GM12878 (cell line): ENCODE data around the gene CORO7. TPM values are rescaled to one million over a fixed set of nuclear protein-coding genes. Genes with fewer than 3 reads are reported as not detected.

ENCODE experiments used
- ATAC-seq: fragments of 200-7000 bp; cut with Tn5 transposase; 3 replicates; pipeline ENCODE4 v1.9.1; 2020; ENCODE audit warnings: mild to moderate bottlenecking, moderate library complexity
- BruUV-seq: library from RNA; stranded (reverse); fragments of 400-500 nt; replicated peaks from 2 replicates; lab custom pipeline; 2021; lab: Mats Ljungman, UMichigan
- CTCF ChIA-PET: fragments of 300-600 bp; sonication (Branson Sonifier 250); formaldehyde crosslinking; extraction: SDS; loops from one replicate; lab custom pipeline; 2021; ENCODE audit warnings: inconsistent platforms; lab: Yijun Ruan, JAX
- POLR2A ChIA-PET: fragments of 350-600 bp; formaldehyde crosslinking; extraction: SDS; loops from one replicate; lab custom pipeline; 2021; ENCODE audit warnings: inconsistent platforms; lab: Charles Lee
- RAD21 ChIA-PET: fragments of 300-600 bp; sonication (Branson Sonifier 250); formaldehyde crosslinking; loops from one replicate; lab custom pipeline; 2023; ENCODE audit warnings: antibody characterized with exemption; ENCODE audit not compliant: unreplicated experiment; lab: Charles Lee
- SMC1A ChIA-PET: fragments of 300-600 bp; sonication (Branson Sonifier 250); formaldehyde crosslinking; loops from one replicate; lab custom pipeline; 2023; ENCODE audit not compliant: unreplicated experiment, uncharacterized antibody; lab: Charles Lee
- DNase-seq: peaks from one replicate; pipeline ENCODE4 v3.0.0-alpha.2; 2011; ENCODE audit warnings: low read depth, low spot score
- FAIRE-seq: peaks from 3 replicates; lab custom pipeline; 2011; peaks lifted over from hg19 to GRCh38; lab: Jason Lieb, UNC
- H2AFZ ChIP-seq: 2 replicates; pipeline ENCODE4 v1.6.0; 2011; ENCODE audit warnings: low read depth, low read length, control low read depth; ENCODE audit not compliant: control insufficient read depth
- H3K27ac ChIP-seq: 2 replicates; pipeline ENCODE4 v1.5.1; 2011; ENCODE audit warnings: control low read depth; ENCODE audit not compliant: control insufficient read depth, insufficient read depth
- H3K27me3 ChIP-seq, 2 experiments: replicated peaks in 1 of 2; 2 replicates each; pipeline versions ENCODE4 v1.6.0 to v1.6.1; 2011; ENCODE audit warnings: low read length in 1 of 2; ENCODE audit not compliant: control insufficient read depth in 2 of 2, insufficient read depth in 2 of 2
- H3K36me3 ChIP-seq, 2 experiments: 2 replicates each; pipeline ENCODE4 v1.5.1; 2011; ENCODE audit warnings: low read length in 1 of 2; ENCODE audit not compliant: control insufficient read depth in 2 of 2, insufficient read depth in 2 of 2
- H3K4me1 ChIP-seq: 2 replicates; pipeline ENCODE4 v1.6.1; 2011; ENCODE audit warnings: mild to moderate bottlenecking, low read length, moderate library complexity, mixed read lengths; ENCODE audit not compliant: control insufficient read depth, insufficient read depth
- H3K4me2 ChIP-seq: 2 replicates; pipeline ENCODE4 v1.6.0; 2011; ENCODE audit warnings: control low read depth; ENCODE audit not compliant: control insufficient read depth, insufficient read depth
- H3K4me3 ChIP-seq: fragments of 200-600 bp; sonication (generic); 2 replicates; pipeline ENCODE4 v1.5.1; 2016
- H3K79me2 ChIP-seq: 2 replicates; pipeline ENCODE4 v1.6.0; 2011; ENCODE audit warnings: low read length; ENCODE audit not compliant: control insufficient read depth, insufficient read depth
- H3K9ac ChIP-seq: 2 replicates; pipeline ENCODE4 v1.8.0; 2011; ENCODE audit warnings: low read length, control low read depth, mixed read lengths; ENCODE audit not compliant: control insufficient read depth, insufficient read depth
- H3K9me3 ChIP-seq: replicated peaks from 3 replicates; pipeline ENCODE4 v1.5.1; 2011; ENCODE audit warnings: mild to moderate bottlenecking, low read length; ENCODE audit not compliant: control insufficient read depth, insufficient read depth
- H4K20me1 ChIP-seq: 2 replicates; pipeline ENCODE4 v1.6.0; 2011; ENCODE audit not compliant: control insufficient read depth, insufficient read depth
- EGR1 ChIP-seq, 2 experiments: IDR thresholded peaks; 1 replicate in 1 of 2; 2 replicates in 1 of 2; pipeline ENCODE4 v1.6.1; 2011 to 2012; ENCODE audit warnings: low read depth in 2 of 2, low read length in 2 of 2, borderline replicate concordance in 1 of 2, mild to moderate bottlenecking in 1 of 2, moderate library complexity in 1 of 2
- IKZF1 ChIP-seq: fragments of 450-650 bp; conservative IDR thresholded peaks from 2 replicates; pipeline ENCODE4 v1.6.1; 2017; ENCODE audit warnings: antibody characterized with exemption, mild to moderate bottlenecking
- MEF2B ChIP-seq: fragments of 450-650 bp; IDR thresholded peaks from 2 replicates; pipeline ENCODE4 v1.6.1; 2018; ENCODE audit warnings: mild to moderate bottlenecking, moderate library complexity; ENCODE audit not compliant: partially characterized antibody, poor library complexity, severe bottlenecking
- SIN3A ChIP-seq: IDR thresholded peaks from 2 replicates; pipeline ENCODE4 v1.6.1; 2012; ENCODE audit warnings: low read depth, low read length, improper control_type of control experiment
- YY1 ChIP-seq: IDR thresholded peaks from 2 replicates; pipeline ENCODE4 v1.6.1; 2011; ENCODE audit warnings: low read depth, mild to moderate bottlenecking, low read length
- WGBS: methylation state at CpG from one replicate; pipeline ENCODE4 v1.1.6; 2016; ENCODE audit warnings: low lambda C conversion rate; ENCODE audit not compliant: insufficient replicate concordance, insufficient coverage; ENCODE audit errors: missing lambda C conversion rate; 5-methylcytosine and 5-hydroxymethylcytosine counted together
- in situ Hi-C: fragments of 300-500 bp; cut with MboI; formaldehyde crosslinking; loops from 9 replicates; pipeline ENCODE4 v1.14.3; 2018; ENCODE audit warnings: mixed read lengths
- intact Hi-C: fragments of 100-400 bp; cut with micrococcal nuclease; formaldehyde crosslinking; loops from one replicate; pipeline ENCODE4 v1.14.2; 2022; ENCODE audit not compliant: unreplicated experiment
- polyA plus RNA-seq, 11 experiments: library from polyadenylated mRNA; depleted of rRNA in 4 of 11; unstranded in 6 of 11; stranded (reverse) in 5 of 11; fragments of >200 nt; fragmentation: Nextera tagmentation in 4 of 11; fragmentation: Illumina TruSeq in 1 of 11; extraction: Ambion mirVana in 4 of 11; extraction: Trizol in 1 of 11; gene quantifications; 1 replicate in 1 of 11; 2 replicates in 10 of 11; pipeline versions ENCODE4 v1.2.1 to v1.2.3, GENCODE V29; 2011 to 2016; ENCODE audit warnings: inconsistent platforms in 2 of 11, missing spikeins in 2 of 11, low read depth in 1 of 11
- total RNA-seq, 4 experiments: library from RNA; depleted of rRNA in 3 of 4; stranded (reverse); fragments of >200 nt in 3 of 4; fragmentation: Illumina TruSeq in 1 of 4; extraction: Trizol in 1 of 4; gene quantifications; 2 replicates each; pipeline versions ENCODE4 v1.2.1 to v1.2.3, GENCODE V29; 2013 to 2021
- TF ChIP-seq, protein P1 (sequence below): fragments of 450-650 bp; formaldehyde crosslinking; IDR thresholded peaks from 2 replicates; pipeline ENCODE4 v1.4.0; 2020; ENCODE audit warnings: mild to moderate bottlenecking, moderate library complexity

CORO7 gene
- total and polyA plus RNA-seq, 10 of the 15 experiments (the other 5 are each of a cell fraction or from before 2014, with no cell fraction given) = 0.64 to 89.2 (median 43.7) TPM

DNA sequence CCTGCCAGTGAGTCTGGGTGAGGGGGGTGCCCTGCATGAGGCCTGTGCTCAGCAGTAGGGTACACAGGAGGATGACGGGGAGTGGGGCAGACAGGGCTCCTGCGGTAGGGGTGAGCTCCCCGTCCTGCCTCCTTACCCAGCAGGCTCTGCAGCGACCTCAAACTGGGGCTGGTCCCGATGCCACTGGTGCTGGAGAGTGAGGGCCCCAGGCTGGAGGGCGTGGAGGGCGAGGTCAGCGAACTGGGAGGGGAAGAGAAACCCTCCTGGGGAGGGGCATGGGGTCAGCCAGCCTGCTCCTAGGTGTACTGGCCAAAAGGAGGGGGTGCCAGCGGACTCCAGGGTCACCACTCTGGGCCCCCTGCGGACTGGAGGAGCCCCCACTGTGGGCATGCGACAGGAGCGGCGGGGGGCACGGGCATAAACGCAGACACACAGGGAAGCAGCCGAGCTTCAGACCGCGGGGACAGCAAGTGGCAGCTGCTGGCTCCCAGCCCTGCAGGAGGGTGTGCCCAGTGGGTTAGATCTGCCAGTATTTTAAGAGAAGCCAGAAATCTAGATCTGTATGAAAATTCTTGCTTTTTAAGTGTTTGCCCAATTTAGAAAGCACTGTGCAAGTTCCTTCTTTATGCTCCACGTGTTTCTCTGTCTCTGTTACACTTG lies 53.8 kb downstream of the CORO7 start:
- in situ Hi-C loops (loop anchor here (5.0 kb wide), 1 partner anchor 35 kb away; no protein-coding TSS in a partner anchor), intact Hi-C loops (no loop called here)
- H3K27me3 ChIP-seq = no peaks in the 10 kb centered on the region
- no peak for FAIRE-seq
- no peak overlapping the region for H3K27ac ChIP-seq
- ChIA-PET RAD21 (no interaction called here), CTCF (interaction anchor here (1.8 kb wide), 1 partner anchor 41 kb away, joined by 5 read pairs; no protein-coding TSS in a partner anchor), POLR2A (no interaction called here), SMC1A (no interaction called here)
- peaks cover 7% of the 10 kb centered on the region for H3K4me1 ChIP-seq
- H2AFZ ChIP-seq = no peak overlapping the region
- H3K9ac ChIP-seq = no peak overlapping the region
- no peak overlapping the region for H3K4me2 ChIP-seq
- no peaks in the 10 kb centered on the region for H3K9me3 ChIP-seq
- DNase-seq = no peak
- TF ChIP-seq SIN3A = no peak
- TF ChIP-seq MEF2B = no peak
- TF ChIP-seq YY1 = no peak
- TF ChIP-seq EGR1 (IDR thresholded peaks at IDR 0.05; ENCODE audit: borderline replicate concordance in 1 of 2, low read depth in 2 of 2, low read length in 2 of 2) = no peak
- TF ChIP-seq, protein P1, sequence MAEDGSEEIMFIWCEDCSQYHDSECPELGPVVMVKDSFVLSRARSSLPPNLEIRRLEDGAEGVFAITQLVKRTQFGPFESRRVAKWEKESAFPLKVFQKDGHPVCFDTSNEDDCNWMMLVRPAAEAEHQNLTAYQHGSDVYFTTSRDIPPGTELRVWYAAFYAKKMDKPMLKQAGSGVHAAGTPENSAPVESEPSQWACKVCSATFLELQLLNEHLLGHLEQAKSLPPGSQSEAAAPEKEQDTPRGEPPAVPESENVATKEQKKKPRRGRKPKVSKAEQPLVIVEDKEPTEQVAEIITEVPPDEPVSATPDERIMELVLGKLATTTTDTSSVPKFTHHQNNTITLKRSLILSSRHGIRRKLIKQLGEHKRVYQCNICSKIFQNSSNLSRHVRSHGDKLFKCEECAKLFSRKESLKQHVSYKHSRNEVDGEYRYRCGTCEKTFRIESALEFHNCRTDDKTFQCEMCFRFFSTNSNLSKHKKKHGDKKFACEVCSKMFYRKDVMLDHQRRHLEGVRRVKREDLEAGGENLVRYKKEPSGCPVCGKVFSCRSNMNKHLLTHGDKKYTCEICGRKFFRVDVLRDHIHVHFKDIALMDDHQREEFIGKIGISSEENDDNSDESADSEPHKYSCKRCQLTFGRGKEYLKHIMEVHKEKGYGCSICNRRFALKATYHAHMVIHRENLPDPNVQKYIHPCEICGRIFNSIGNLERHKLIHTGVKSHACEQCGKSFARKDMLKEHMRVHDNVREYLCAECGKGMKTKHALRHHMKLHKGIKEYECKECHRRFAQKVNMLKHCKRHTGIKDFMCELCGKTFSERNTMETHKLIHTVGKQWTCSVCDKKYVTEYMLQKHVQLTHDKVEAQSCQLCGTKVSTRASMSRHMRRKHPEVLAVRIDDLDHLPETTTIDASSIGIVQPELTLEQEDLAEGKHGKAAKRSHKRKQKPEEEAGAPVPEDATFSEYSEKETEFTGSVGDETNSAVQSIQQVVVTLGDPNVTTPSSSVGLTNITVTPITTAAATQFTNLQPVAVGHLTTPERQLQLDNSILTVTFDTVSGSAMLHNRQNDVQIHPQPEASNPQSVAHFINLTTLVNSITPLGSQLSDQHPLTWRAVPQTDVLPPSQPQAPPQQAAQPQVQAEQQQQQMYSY (CRISPR knock-in tag) = no peak
- TF ChIP-seq IKZF1 = no peak
- 72% methylated on average over 19 of the region's 19 CpGs for WGBS
- peaks cover 4 to 37% of the 10 kb centered on the region in 2 experiments; a peak in 2 of 4 replicates for H3K36me3 ChIP-seq
- no peaks in the 10 kb centered on the region for H3K79me2 ChIP-seq
- TSS peak; percentile 30 for BruUV-seq
- no peak for ATAC-seq
- no peaks in the 10 kb centered on the region for H4K20me1 ChIP-seq
- no peak overlapping the region for H3K4me3 ChIP-seq
